Loucy (cell line): ENCODE data around the gene IGFN1.

Experiments used
- EZH2phosphoT487 ChIP-seq: fragments of 200-600 bp; IDR thresholded peaks from 2 replicates; pipeline ENCODE4 v1.6.1; 2018; ENCODE audit warnings: antibody characterized with exemption, mild to moderate bottlenecking, moderate library complexity, borderline replicate concordance
- TF ChIP-seq, protein P1 (sequence below): fragments of 200-600 bp; sonication (generic); conservative IDR thresholded peaks from 2 replicates; pipeline ENCODE4 v1.5.1; 2014; ENCODE audit warnings: mild to moderate bottlenecking, antibody characterized with exemption, low read length

DNA sequence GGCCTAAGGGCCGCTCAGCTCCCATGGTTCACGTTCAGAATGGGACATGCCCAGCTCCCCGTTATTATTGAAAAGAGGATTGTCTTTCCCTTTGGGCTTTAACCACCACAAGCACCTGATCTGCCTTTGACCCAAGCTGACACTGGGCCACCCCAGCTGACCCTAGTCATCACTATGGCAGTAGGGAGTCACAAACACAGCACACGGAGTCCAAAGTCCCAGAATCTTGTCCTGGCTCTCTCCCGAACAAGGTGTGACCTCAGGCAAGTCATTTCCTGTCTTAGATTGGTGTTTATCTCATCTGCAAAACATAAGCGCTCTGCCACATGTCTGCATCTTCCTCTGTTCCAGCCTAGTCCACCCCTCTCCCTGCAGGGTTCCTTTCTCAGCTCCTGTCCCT is 31.5 kb downstream of the IGFN1 start:
- TF ChIP-seq, protein P1, sequence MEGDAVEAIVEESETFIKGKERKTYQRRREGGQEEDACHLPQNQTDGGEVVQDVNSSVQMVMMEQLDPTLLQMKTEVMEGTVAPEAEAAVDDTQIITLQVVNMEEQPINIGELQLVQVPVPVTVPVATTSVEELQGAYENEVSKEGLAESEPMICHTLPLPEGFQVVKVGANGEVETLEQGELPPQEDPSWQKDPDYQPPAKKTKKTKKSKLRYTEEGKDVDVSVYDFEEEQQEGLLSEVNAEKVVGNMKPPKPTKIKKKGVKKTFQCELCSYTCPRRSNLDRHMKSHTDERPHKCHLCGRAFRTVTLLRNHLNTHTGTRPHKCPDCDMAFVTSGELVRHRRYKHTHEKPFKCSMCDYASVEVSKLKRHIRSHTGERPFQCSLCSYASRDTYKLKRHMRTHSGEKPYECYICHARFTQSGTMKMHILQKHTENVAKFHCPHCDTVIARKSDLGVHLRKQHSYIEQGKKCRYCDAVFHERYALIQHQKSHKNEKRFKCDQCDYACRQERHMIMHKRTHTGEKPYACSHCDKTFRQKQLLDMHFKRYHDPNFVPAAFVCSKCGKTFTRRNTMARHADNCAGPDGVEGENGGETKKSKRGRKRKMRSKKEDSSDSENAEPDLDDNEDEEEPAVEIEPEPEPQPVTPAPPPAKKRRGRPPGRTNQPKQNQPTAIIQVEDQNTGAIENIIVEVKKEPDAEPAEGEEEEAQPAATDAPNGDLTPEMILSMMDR: no peak
- no peak for TF ChIP-seq EZH2phosphoT487
